ENCODE results near the gene RFTN1. TPM values are rescaled to one million over a fixed set of nuclear protein-coding genes. Genes with fewer than 3 reads are reported as not detected.

RFTN1 gene
- total RNA-seq, 1 experiment from 2014 or later: 2.2 TPM

DNA sequence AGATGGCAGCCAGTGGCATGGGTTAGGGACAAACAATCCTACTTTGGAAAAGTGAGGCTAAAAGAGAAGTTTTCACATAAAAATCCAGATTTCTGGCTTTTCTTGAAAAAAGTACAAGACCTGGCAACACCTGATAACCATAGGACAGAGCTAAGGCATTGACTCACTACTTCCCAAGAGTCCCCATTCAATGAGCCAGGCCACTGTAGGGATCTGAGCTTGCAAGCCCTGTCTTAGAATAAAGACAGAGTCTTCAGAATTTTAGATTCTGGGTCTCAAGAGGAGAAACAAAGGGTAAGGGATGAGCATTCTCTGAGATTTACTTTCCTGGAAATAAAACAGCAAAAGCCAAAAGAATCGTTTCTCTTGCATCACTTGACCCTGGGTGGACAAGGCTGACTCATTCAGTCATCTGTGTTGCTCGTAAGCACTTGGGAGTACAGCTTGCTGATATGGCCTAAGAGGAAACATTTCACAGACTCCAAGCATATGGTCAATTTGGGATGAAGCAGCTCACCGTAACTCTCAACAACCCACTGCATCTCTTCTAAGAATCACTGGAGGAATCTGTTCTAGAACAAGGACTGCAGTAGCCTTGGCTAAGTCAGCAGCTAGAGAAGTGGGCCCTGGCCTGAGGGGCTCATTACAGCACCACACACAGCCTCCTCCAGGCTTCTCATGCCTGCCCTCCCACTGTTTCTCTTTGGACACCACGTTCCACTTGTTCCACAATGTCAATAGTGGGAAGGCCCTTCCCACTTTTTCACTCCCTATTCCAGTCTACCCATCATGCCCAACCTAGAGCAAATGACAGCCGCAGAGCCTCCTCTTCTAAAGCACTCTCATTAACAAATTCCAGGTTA, 86.2 kb downstream of the RFTN1 start:
- no peaks in the 10 kb centered on the region for H3K9me3 ChIP-seq (ENCODE audit: control insufficient read depth, low read depth, low read length)
- no peak overlapping the region for H2BK120ac ChIP-seq (ENCODE audit: low read depth, low read length, poor library complexity, severe bottlenecking)
- no peaks in the 10 kb centered on the region for H4K20me1 ChIP-seq (ENCODE audit: control insufficient read depth, insufficient read depth, insufficient read length)
- H2BK20ac ChIP-seq (ENCODE audit: low read depth, low read length, poor library complexity, severe bottlenecking): no peak overlapping the region
- H4K8ac ChIP-seq (replicated peaks; ENCODE audit: insufficient read length, low read depth, low read length): no peak overlapping the region
- H3K9me3 Mint-ChIP-seq: no peaks in the 10 kb centered on the region
- H3K27ac ChIP-seq (ENCODE audit: insufficient read length, low read depth, low read length): no peak overlapping the region
- H2AK5ac ChIP-seq (ENCODE audit: insufficient read length, low read length): no peak overlapping the region
- H4K5ac ChIP-seq (ENCODE audit: insufficient read length, low read depth, low read length): no peak overlapping the region
- H3K4me2 ChIP-seq (ENCODE audit: insufficient read depth, insufficient read length, low read length): no peak overlapping the region
- no peak overlapping the region for H3K4me3 Mint-ChIP-seq
- no peaks in the 10 kb centered on the region for H3K36me3 Mint-ChIP-seq (ENCODE audit: insufficient read depth in 1 of 3, low read depth in 3 of 3)
- no peaks in the 10 kb centered on the region for H3K79me2 ChIP-seq (ENCODE audit: insufficient read depth, low read length)
- no peak overlapping the region for H2BK15ac ChIP-seq (ENCODE audit: low read depth, low read length)
- H3K23ac ChIP-seq (ENCODE audit: insufficient read length, low read depth, low read length): no peak overlapping the region
- H3K27me3 Mint-ChIP-seq (ENCODE audit: low read depth): peaks cover 2% of the 10 kb centered on the region; the same call in 1 of the 2 replicates
- H3K4ac ChIP-seq (ENCODE audit: low read depth, low read length): no peak overlapping the region
- TF ChIP-seq, protein P1, sequence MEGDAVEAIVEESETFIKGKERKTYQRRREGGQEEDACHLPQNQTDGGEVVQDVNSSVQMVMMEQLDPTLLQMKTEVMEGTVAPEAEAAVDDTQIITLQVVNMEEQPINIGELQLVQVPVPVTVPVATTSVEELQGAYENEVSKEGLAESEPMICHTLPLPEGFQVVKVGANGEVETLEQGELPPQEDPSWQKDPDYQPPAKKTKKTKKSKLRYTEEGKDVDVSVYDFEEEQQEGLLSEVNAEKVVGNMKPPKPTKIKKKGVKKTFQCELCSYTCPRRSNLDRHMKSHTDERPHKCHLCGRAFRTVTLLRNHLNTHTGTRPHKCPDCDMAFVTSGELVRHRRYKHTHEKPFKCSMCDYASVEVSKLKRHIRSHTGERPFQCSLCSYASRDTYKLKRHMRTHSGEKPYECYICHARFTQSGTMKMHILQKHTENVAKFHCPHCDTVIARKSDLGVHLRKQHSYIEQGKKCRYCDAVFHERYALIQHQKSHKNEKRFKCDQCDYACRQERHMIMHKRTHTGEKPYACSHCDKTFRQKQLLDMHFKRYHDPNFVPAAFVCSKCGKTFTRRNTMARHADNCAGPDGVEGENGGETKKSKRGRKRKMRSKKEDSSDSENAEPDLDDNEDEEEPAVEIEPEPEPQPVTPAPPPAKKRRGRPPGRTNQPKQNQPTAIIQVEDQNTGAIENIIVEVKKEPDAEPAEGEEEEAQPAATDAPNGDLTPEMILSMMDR (conservative IDR thresholded peaks at IDR 0.05): no peak
- H2BK5ac ChIP-seq (ENCODE audit: insufficient read length, low read length): no peak overlapping the region
- H3K27ac Mint-ChIP-seq: no peak overlapping the region
- DNase-seq: no peak
- no peaks in the 10 kb centered on the region for H3K79me1 ChIP-seq (ENCODE audit: insufficient read depth, low read depth, low read length, poor library complexity, severe bottlenecking)
- H3T11ph ChIP-seq (ENCODE audit: low read length): no peak overlapping the region
- peaks cover 2 to 5% of the 10 kb centered on the region in 2 experiments; a peak in 2 of 4 replicates for H3K4me1 Mint-ChIP-seq
- H3K14ac ChIP-seq (ENCODE audit: insufficient read depth, low read length): no peak overlapping the region
- H3K4me1 ChIP-seq (ENCODE audit: insufficient read depth, low read length): no peaks in the 10 kb centered on the region
- H3K27me3 ChIP-seq (ENCODE audit: insufficient read depth, low read length): no peaks in the 10 kb centered on the region
- no peak overlapping the region for H3K56ac ChIP-seq (ENCODE audit: insufficient read length, low read depth, low read length)
- H3K23me2 ChIP-seq (ENCODE audit: insufficient read length, low read depth, low read length, poor library complexity, severe bottlenecking): no peaks in the 10 kb centered on the region
- H3K18ac ChIP-seq (ENCODE audit: insufficient read length, low read depth, low read length): no peak overlapping the region
- no CpG with 5 or more reads among the region's 5 CpGs for WGBS (ENCODE audit: extremely low coverage, insufficient read length, low lambda C conversion rate)
- no peak overlapping the region for H3K9ac ChIP-seq (ENCODE audit: extremely low read depth, insufficient read length, low read length)
- H4K91ac ChIP-seq (ENCODE audit: insufficient read length, low read depth, low read length): no peak overlapping the region
- H2BK12ac ChIP-seq (ENCODE audit: insufficient read length, low read depth, low read length): no peak overlapping the region
- H2AFZ ChIP-seq (ENCODE audit: low read length): no peak overlapping the region
